Neural cell (in vitro differentiated cells): Measurements from ENCODE around the gene ZNF784. TPM values are rescaled to one million over a fixed set of nuclear protein-coding genes. Genes with fewer than 3 reads are reported as not detected.

Experiments
- H2AFZ ChIP-seq: fragments of 200-600, 300-800 bp; sonication (generic), shearing (Covaris generic); 2 replicates; pipeline ENCODE4 v1.6.0; 2014; ENCODE audit warnings: low read depth, mild to moderate bottlenecking, antibody characterized with exemption, low read length, moderate library complexity
- H3F3A ChIP-seq: fragments of 200-600 bp; shearing (Covaris generic); 2 replicates; pipeline ENCODE4 v1.6.1; 2016; ENCODE audit warnings: mild to moderate bottlenecking, moderate library complexity, mixed read lengths, antibody characterized with exemption, low read length; ENCODE audit not compliant: insufficient read depth, poor library complexity, severe bottlenecking
- H3K27ac ChIP-seq: fragments of 200-600, 300-800 bp; sonication (generic), shearing (Covaris generic); 2 replicates; pipeline ENCODE4 v1.5.1; 2014; ENCODE audit warnings: mild to moderate bottlenecking, low read length, moderate library complexity
- H3K27me3 ChIP-seq: fragments of 300-800, 200-600 bp; sonication (generic), shearing (Covaris generic); 2 replicates; pipeline ENCODE4 v1.6.0; 2014; ENCODE audit warnings: mild to moderate bottlenecking, low read depth, low read length, moderate library complexity; ENCODE audit not compliant: insufficient read depth
- H3K36me3 ChIP-seq: fragments of 300-800, 200-600 bp; sonication (generic), shearing (Covaris generic); 2 replicates; pipeline ENCODE4 v1.5.1; 2014; ENCODE audit warnings: mild to moderate bottlenecking, antibody characterized with exemption, low read length, moderate library complexity; ENCODE audit not compliant: insufficient read depth
- H3K4me2 ChIP-seq: fragments of 300-800, 200-600 bp; sonication (generic), shearing (Covaris generic); 2 replicates; pipeline ENCODE4 v1.6.0; 2014; ENCODE audit warnings: mild to moderate bottlenecking, low read length
- H3K4me3 ChIP-seq: fragments of 300-800, 200-600 bp; sonication (generic), shearing (Covaris generic); 2 replicates; pipeline ENCODE4 v1.5.1; 2014; ENCODE audit warnings: mild to moderate bottlenecking, low read length, moderate library complexity
- H3K79me2 ChIP-seq: fragments of 200-600 bp; shearing (Covaris generic); replicated peaks from 2 replicates; pipeline ENCODE4 v1.6.0; 2014; ENCODE audit warnings: mild to moderate bottlenecking, low read length, moderate library complexity; ENCODE audit not compliant: insufficient read depth
- H3K9ac ChIP-seq: fragments of 300-800, 200-600 bp; sonication (generic), shearing (Covaris generic); 2 replicates; pipeline ENCODE4 v1.6.1; 2016; ENCODE audit warnings: mild to moderate bottlenecking, low read length, mixed read lengths
- H3K9me2 ChIP-seq: fragments of 200-600 bp; shearing (Covaris generic); 2 replicates; pipeline ENCODE4 v1.6.1; 2016; ENCODE audit warnings: mild to moderate bottlenecking, low read length, mixed read lengths; ENCODE audit not compliant: insufficient read depth
- H3K9me3 ChIP-seq: fragments of 200-600, 300-800 bp; sonication (generic), shearing (Covaris generic); 2 replicates; pipeline ENCODE4 v1.6.1; 2016; ENCODE audit warnings: mild to moderate bottlenecking, mixed run types, low read length, moderate library complexity, mixed read lengths
- H4K20me1 ChIP-seq: fragments of 200-600 bp; shearing (Covaris generic); 2 replicates; pipeline ENCODE4 v1.6.1; 2016; ENCODE audit warnings: mild to moderate bottlenecking, mixed run types; ENCODE audit not compliant: insufficient read depth
- EP300 ChIP-seq: fragments of 450-650 bp; conservative IDR thresholded peaks from 2 replicates; pipeline ENCODE4 v1.6.1; 2014; ENCODE audit warnings: antibody characterized with exemption, mild to moderate bottlenecking, moderate library complexity; ENCODE audit not compliant: poor library complexity, severe bottlenecking
- EZH2 ChIP-seq: fragments of 200-600, 300-800 bp; shearing (Covaris generic), sonication (generic); IDR thresholded peaks from 2 replicates; pipeline ENCODE4 v1.6.1; 2014; ENCODE audit warnings: antibody characterized with exemption, low read length, borderline replicate concordance, mild to moderate bottlenecking; ENCODE audit not compliant: insufficient read depth, poor library complexity, severe bottlenecking
- MXI1 ChIP-seq: fragments of 450-650 bp; conservative IDR thresholded peaks from 2 replicates; pipeline ENCODE4 v1.6.1; 2014; ENCODE audit warnings: antibody characterized with exemption, mild to moderate bottlenecking; ENCODE audit not compliant: poor library complexity, severe bottlenecking
- POLR2AphosphoS5 ChIP-seq: IDR thresholded peaks from 2 replicates; pipeline ENCODE4 v1.6.1; 2012
- RAD21 ChIP-seq: fragments of 450-650 bp; conservative IDR thresholded peaks from 2 replicates; pipeline ENCODE4 v1.6.1; 2014; ENCODE audit warnings: antibody characterized with exemption, mild to moderate bottlenecking, moderate library complexity
- REST ChIP-seq: IDR thresholded peaks from 2 replicates; pipeline ENCODE4 v1.6.1; 2012; ENCODE audit warnings: borderline replicate concordance
- SMC3 ChIP-seq: fragments of 450-650 bp; conservative IDR thresholded peaks from 2 replicates; pipeline ENCODE4 v1.6.1; 2014; ENCODE audit warnings: antibody characterized with exemption, mild to moderate bottlenecking, moderate library complexity; ENCODE audit not compliant: poor library complexity
- TAF1 ChIP-seq: IDR thresholded peaks from 2 replicates; pipeline ENCODE4 v1.6.1; 2012; ENCODE audit warnings: low read depth
- polyA plus RNA-seq: library from polyadenylated mRNA; depleted of rRNA; stranded (reverse); fragments of >200 nt; gene quantifications from 2 replicates; pipeline ENCODE4 v1.2.3, GENCODE V29; 2014
- TF ChIP-seq, protein P1 (sequence below): fragments of 450-650 bp; IDR thresholded peaks from 2 replicates; pipeline ENCODE4 v1.5.1; 2014; ENCODE audit warnings: antibody characterized with exemption, mild to moderate bottlenecking, moderate library complexity; ENCODE audit not compliant: poor library complexity, severe bottlenecking

Gene ZNF784
- polyA plus RNA-seq, 1 donor from 2014 or later = 10.3 TPM

DNA sequence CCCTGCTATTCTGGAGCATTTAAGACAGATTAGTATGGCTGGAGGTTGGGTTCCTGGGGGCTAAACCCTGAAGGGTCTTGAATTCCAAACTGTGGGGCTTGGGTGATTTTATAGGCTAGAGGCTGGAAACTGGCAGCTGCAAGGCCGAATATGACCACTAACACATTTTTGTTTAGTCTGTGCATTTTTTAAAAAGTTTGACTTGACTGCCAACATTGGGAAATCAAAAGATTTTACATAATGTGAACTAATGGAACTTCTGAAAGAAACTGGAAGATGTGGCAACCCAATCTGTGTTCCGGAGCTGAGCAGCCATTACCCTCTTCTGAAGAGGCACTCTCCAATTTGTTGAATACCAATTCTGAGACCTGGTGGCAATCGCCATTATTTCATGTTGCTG is 5.1 kb downstream of the ZNF784 start:
- no peak overlapping the region for H3K4me3 ChIP-seq
- no peak overlapping the region for H3K9ac ChIP-seq
- no peak overlapping the region for H2AFZ ChIP-seq
- H3K36me3 ChIP-seq = no peaks in the 10 kb centered on the region
- no peaks in the 10 kb centered on the region for H3K9me2 ChIP-seq
- no peaks in the 10 kb centered on the region for H4K20me1 ChIP-seq
- H3K4me2 ChIP-seq = no peak overlapping the region
- TF ChIP-seq, protein P1, sequence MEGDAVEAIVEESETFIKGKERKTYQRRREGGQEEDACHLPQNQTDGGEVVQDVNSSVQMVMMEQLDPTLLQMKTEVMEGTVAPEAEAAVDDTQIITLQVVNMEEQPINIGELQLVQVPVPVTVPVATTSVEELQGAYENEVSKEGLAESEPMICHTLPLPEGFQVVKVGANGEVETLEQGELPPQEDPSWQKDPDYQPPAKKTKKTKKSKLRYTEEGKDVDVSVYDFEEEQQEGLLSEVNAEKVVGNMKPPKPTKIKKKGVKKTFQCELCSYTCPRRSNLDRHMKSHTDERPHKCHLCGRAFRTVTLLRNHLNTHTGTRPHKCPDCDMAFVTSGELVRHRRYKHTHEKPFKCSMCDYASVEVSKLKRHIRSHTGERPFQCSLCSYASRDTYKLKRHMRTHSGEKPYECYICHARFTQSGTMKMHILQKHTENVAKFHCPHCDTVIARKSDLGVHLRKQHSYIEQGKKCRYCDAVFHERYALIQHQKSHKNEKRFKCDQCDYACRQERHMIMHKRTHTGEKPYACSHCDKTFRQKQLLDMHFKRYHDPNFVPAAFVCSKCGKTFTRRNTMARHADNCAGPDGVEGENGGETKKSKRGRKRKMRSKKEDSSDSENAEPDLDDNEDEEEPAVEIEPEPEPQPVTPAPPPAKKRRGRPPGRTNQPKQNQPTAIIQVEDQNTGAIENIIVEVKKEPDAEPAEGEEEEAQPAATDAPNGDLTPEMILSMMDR = no peak
- no peaks in the 10 kb centered on the region for H3F3A ChIP-seq
- H3K79me2 ChIP-seq = peaks cover 8% of the 10 kb centered on the region
- H3K9me3 ChIP-seq = no peaks in the 10 kb centered on the region
- no peaks in the 10 kb centered on the region for H3K27me3 ChIP-seq
- no peak overlapping the region for H3K27ac ChIP-seq

GRCh38 chr19:55618426-55618825 is 5.9 kb downstream of the ZNF784 start:
- Histone ChIP-seq H3K79me2 (peaks cover 3% of the 10 kb centered on the region), H3F3A (no peaks in the 10 kb centered on the region), H3K9me2 (no peaks in the 10 kb centered on the region), H3K9me3 (no peaks in the 10 kb centered on the region), H3K4me3 (no peak overlapping the region), H3K36me3 (no peaks in the 10 kb centered on the region), H3K27me3 (no peaks in the 10 kb centered on the region), H3K9ac (no peak overlapping the region), H4K20me1 (no peaks in the 10 kb centered on the region), H2AFZ (no peak overlapping the region), H3K4me2 (no peak overlapping the region), H3K27ac (no peak overlapping the region)
- TF ChIP-seq MXI1 = no peak
- TF ChIP-seq TAF1 = no peak
- TF ChIP-seq, protein P1 = no peak
- TF ChIP-seq EP300 = no peak
- no peak for TF ChIP-seq REST
- no peak for TF ChIP-seq POLR2AphosphoS5
- TF ChIP-seq EZH2 = no peak
- TF ChIP-seq RAD21 = no peak
- TF ChIP-seq SMC3 = no peak
